HG03439 (cell line): ENCODE data around the gene CACNA1C.

Experiments used
- ATAC-seq: cut with Tn5 transposase; IDR thresholded peaks from one replicate; pipeline ENCODE4 v1.9.1; 2021; ENCODE audit warnings: mild to moderate bottlenecking, moderate library complexity; ENCODE audit not compliant: unreplicated experiment

The CACNA1C gene

DNA sequence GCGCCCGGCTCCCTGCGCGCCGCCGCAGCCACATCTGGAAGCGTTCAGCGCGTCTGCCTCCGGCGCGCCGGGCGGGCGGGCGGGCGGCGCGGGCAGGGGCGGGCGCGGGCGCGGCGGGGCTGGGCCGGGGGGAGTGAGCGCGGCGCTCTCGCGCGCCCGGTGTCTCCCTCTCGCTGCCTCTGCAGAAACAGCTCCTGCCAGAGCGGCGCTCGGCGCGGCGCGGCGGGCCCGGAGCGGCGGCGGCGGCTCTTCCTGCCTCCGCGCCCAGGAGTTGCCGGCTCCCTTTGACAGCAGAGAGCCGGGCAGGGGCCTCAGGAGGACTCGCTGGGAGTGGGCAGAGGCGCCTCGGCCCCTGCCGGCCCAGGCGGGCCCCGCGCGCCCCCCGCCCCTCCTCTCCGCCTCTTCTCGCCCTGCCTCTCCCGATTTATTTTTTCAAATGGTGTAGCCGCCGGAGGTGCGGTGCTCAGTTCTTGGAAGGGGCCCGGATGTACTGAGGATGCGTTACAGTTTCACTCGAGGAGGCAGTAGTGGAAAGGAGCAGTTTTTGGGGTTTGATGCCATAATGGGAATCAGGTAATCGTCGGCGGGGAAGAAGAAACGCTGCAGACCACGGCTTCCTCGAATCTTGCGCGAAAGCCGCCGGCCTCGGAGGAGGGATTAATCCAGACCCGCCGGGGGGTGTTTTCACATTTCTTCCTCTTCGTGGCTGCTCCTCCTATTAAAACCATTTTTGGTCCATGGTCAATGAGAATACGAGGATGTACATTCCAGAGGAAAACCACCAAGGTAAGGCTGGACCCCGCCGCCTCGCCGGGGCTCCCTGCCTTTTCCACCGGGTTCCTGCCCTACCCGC lies at the start of gene CACNA1C:
TSS of gene CACNA1C (plus strand) at position 162 of the 853 bp plus-strand sequence. CDS start at position 738, 576 bp downstream.
- no peak for ATAC-seq

- ATAC-seq: peak; percentile 23
Measured at GRCh38 chr12:2003676-2004112, 49.1 kb upstream of the CACNA1C start.

- ATAC-seq: peak; percentile 99
Measured at GRCh38 chr12:2004113-2004929, 48.5 kb upstream of the CACNA1C start, which contains the start of gene DCP1B. Gene DCP1B, minus strand, starts transcription at chr12:2004457. Its CDS starts 26 bp downstream, at chr12:2004431.

GRCh38 chr12:2008677-2009076 lies 44.1 kb upstream of the CACNA1C start:
- ATAC-seq: no peak

- no peak for ATAC-seq
Measured at GRCh38 chr12:2009623-2010022, 43.2 kb upstream of the CACNA1C start.

DNA sequence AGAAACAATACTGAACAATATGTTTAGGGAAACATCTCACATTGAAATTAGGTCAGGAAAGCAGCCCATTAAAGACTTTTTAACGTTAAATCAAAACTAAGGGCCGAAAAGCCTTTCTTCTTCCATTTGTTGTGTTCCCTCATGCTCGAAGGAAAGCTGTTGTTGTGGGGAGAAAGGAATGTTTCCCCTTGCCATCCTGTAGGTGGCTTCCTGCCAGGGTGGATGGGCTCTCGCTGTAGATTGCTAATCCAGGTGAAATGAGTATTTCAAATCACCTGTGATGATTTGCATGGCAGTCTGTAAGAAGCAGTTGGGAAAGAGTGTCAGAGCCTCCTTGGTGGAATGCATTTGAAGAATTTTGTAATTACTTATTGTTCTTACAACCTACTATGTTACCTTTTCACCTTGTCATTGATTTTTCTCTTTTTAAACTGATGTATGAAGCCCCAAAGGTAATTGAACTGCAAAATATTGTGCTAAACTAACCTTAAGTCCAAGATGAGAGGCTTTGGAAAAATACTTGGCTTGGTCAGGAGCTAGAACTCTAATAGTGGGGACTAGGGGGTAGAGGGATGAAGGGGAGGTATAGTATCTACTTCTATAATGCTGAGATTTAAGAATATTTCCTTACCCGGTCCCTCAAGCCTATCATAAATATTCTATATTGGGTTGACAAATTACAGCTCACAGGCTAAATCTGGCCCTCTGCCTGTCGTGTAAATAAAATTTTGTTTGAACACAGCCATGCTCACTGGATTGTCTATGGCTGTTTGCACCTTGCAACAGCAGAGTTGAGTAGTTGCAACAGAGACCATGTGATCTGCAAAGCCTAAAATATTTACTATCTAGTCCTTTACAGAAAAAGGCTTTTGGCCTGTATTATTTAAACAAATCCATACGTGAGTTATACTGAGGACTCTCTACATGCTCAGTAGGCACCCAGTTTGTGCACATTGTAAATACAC lies 40.9 kb upstream of the CACNA1C start:
- ATAC-seq: no peak

GRCh38 chr12:2013086-2013485 lies 39.7 kb upstream of the CACNA1C start:
- no peak for ATAC-seq

- ATAC-seq: no peak
Measured at GRCh38 chr12:2013527-2014223, 39.1 kb upstream of the CACNA1C start.

GRCh38 chr12:2014231-2014630 lies 38.6 kb upstream of the CACNA1C start:
- no peak for ATAC-seq

GRCh38 chr12:2016862-2017545 lies 35.8 kb upstream of the CACNA1C start:
- no peak for ATAC-seq

DNA sequence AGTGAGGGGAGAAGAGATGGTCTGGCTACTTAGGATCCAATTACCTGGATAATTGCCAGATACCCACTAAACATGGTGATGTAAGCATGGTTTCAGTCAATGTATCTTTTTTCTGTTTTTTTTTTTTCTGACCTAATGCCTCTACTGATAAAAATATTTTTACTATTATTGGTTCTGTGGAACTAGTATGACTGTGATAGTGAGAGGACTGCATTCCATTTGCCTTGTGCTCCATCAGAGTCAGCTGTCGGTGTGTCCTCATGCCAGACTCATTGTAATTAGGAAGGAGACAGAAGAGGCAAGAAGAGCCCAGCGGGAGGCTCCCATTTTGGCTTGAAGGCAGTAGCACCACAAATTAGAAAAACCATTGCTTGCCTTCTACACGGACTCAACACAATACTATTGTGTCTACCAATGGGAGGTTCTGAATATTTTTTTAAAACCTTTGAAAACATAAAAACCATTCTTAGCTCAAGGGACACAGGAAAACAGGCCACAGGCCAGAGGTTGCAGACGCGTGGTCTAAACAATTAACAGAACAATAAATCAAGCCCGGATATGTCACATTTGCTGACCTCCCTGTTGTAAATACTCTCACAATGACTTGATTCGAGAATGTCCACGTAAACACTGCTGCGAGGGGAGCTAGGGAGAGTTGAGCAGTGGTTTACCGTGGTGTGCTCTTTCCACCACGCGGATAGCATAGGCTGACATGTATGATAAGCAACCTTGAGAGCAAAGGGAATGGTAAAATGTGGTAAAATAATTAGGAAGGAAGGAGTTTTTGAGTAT lies 35.0 kb upstream of the CACNA1C start:
- ATAC-seq: no peak

- ATAC-seq: no peak
Measured at GRCh38 chr12:2018391-2018790, 34.4 kb upstream of the CACNA1C start.

DNA sequence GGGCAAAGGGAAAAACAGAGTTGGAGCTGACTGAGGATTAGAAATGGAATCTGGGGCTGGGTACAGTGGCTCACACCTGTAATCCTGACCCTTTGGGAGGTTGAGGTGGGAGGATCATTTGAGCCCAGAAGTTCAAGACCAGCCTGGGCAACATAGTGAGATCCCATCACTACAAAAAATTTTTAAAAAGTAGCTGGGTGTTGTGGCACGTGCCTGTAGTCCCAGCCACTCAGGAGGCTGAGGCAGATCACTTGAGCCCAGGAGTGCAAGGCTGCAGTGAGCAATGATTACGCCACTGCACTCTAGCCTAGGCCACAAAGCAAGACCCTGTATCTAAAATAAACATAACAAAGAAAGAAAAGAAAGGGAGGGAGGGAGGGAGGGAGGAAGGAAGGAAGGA lies 33.7 kb upstream of the CACNA1C start:
- ATAC-seq: no peak

DNA sequence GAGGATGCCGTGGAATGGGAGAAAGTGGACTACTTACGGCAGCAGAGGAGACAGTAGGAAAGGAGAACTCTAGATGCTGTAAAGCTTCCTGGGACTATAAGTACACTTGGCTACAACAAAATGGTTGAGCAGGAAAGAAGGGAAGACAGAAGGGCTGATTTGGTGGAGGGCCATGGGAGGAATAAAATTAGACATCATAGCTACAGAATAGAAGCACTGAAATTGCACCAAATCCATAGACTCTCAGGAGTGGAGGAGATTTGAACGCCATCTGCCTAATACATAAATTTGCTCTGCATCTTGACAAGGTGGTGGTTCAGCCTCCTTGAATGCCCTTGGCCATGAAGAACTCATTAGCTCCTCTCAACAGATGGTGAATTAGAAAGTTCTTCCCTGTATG lies 32.3 kb upstream of the CACNA1C start:
- no peak for ATAC-seq

DNA sequence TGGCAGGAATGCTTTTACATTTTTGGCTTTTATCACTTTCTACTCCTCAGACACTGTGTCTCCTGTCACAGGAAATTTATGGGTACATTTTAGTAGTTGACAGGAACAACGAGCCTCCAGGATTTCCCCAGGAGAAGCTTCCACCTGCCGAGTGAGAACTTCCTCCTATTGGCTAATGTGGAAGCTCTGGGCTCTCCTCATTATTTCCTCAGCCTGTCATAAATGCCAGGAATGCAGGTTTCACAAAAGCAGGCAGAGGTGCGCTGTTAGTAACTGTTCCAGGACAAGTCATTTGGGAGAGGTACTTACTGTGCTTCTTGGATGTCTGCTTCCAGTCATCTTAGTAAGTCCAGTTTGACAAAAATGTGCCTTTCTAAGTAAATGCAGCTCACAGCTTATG lies 29.4 kb upstream of the CACNA1C start:
- no peak for ATAC-seq

DNA sequence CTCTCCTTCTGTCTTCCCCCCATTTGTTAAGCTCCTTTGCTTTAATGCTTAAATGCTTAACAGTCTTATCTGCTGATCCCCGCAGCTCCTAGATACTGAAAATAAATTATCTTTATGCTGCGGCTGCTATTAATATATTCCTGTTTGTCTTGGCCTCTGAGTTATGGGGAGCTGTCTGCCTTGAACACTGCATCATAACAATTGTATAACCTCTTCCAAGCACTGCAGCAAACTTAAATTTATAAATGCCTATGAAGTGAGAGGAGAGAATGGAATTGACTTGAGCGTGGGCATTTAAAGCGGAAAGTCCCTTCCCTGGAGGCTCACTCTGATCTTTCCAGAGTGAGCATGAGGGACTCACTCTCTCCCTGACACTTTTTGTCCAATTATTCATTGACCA lies 25.4 kb upstream of the CACNA1C start:
- ATAC-seq: no peak

GRCh38 chr12:2029851-2030250 lies 22.9 kb upstream of the CACNA1C start:
- ATAC-seq: no peak

DNA sequence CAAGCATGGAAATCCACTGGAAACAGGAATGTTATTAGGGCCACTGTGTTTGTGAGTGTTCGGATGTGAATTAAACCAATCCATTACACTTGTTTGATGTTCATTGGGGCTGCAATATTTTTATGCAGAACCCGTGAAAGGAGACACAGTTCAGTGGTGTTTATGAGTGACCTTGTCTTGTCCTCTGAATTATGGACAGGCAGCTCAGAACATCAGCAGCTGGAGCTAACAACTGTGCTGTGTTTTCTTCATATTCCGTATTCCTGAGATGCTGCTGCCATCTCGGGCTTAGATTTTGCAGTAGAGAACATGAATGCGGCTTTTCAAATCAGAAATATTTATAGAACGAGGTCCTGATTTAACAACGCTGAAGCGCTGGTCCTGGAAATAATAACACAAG lies 20.3 kb upstream of the CACNA1C start:
- no peak for ATAC-seq
